WTC11 (cell line): Measurements from ENCODE around the gene SETD9. TPM values are rescaled to one million over a fixed set of nuclear protein-coding genes. Genes with fewer than 3 reads are reported as not detected.

Experiments
- ATAC-seq: fragments of 200-7000 bp; cut with Tn5 transposase; 2 replicates; pipeline ENCODE4 v1.10.0; 2021; ENCODE audit warnings: mild to moderate bottlenecking, moderate library complexity
- CTCF ChIA-PET: fragments of 300-600 bp; sonication (Branson Sonifier 250); formaldehyde crosslinking; loops from one replicate; lab custom pipeline; 2021; ENCODE audit warnings: antibody characterized with exemption; lab: Charles Lee
- POLR2A ChIA-PET: fragments of 350-600 bp; sonication (Branson Sonifier 250); formaldehyde crosslinking; loops from one replicate; lab custom pipeline; 2021; ENCODE audit warnings: antibody characterized with exemption; lab: Charles Lee
- DNase-seq: peaks from one replicate; pipeline ENCODE4 v3.0.0; 2021; ENCODE audit warnings: low spot score
- H3K27ac Mint-ChIP-seq: 2 replicates; pipeline ENCODE4 v1.8.0; 2021; ENCODE audit warnings: mixed read lengths
- H3K27me3 Mint-ChIP-seq: 2 replicates; pipeline ENCODE4 v1.8.0; 2021; ENCODE audit warnings: low read depth, mild to moderate bottlenecking, moderate library complexity, mixed read lengths
- H3K36me3 Mint-ChIP-seq: 2 replicates; pipeline ENCODE4 v1.8.0; 2021; ENCODE audit warnings: mixed read lengths
- H3K4me1 Mint-ChIP-seq: 2 replicates; pipeline ENCODE4 v1.8.0; 2022; ENCODE audit warnings: mixed read lengths
- H3K4me3 Mint-ChIP-seq: 2 replicates; pipeline ENCODE4 v1.8.0; 2021; ENCODE audit warnings: mild to moderate bottlenecking, moderate library complexity, mixed read lengths
- H3K9me3 Mint-ChIP-seq: 2 replicates; pipeline ENCODE4 v1.8.0; 2021; ENCODE audit warnings: mixed read lengths
- ATF1 ChIP-seq: sonication (generic); formaldehyde crosslinking; IDR thresholded peaks from 2 replicates; pipeline ENCODE4 v1.8.1; 2023; ENCODE audit warnings: mild to moderate bottlenecking, moderate library complexity, missing genetic modification reagents
- E2F4 ChIP-seq: sonication (generic); formaldehyde crosslinking; IDR thresholded peaks from 2 replicates; pipeline ENCODE4 v1.8.1; 2022; ENCODE audit warnings: low read depth, mild to moderate bottlenecking, moderate library complexity, missing genetic modification reagents, borderline replicate concordance
- E2F5 ChIP-seq: sonication (generic); formaldehyde crosslinking; IDR thresholded peaks from 2 replicates; pipeline ENCODE4 v1.8.1; 2022; ENCODE audit warnings: mild to moderate bottlenecking, moderate library complexity, missing genetic modification reagents
- ESRRA ChIP-seq: sonication (generic); formaldehyde crosslinking; IDR thresholded peaks from 2 replicates; pipeline ENCODE4 v1.8.1; 2022; ENCODE audit warnings: mild to moderate bottlenecking, missing genetic modification reagents, borderline replicate concordance
- FOXJ3 ChIP-seq: sonication (generic); formaldehyde crosslinking; IDR thresholded peaks from 2 replicates; pipeline ENCODE4 v1.9.0; 2021; ENCODE audit warnings: missing genetic modification reagents, mild to moderate bottlenecking, borderline replicate concordance
- FOXK1 ChIP-seq: sonication (generic); formaldehyde crosslinking; IDR thresholded peaks from 2 replicates; pipeline ENCODE4 v1.8.0; 2022; ENCODE audit warnings: mild to moderate bottlenecking, moderate library complexity, missing genetic modification reagents
- GABPB1 ChIP-seq: sonication (generic); formaldehyde crosslinking; IDR thresholded peaks from 2 replicates; pipeline ENCODE4 v1.8.1; 2023; ENCODE audit warnings: mild to moderate bottlenecking, missing genetic modification reagents
- GTF2I ChIP-seq: fragments of 250-450 bp; sonication (Bioruptor Pico); conservative IDR thresholded peaks from 2 replicates; pipeline ENCODE4 v1.4.0; 2021; ENCODE audit warnings: mild to moderate bottlenecking
- HMGA2 ChIP-seq: fragments of 250-450 bp; sonication (Bioruptor Pico); IDR thresholded peaks from 2 replicates; pipeline ENCODE4 v1.4.0; 2021; ENCODE audit warnings: mild to moderate bottlenecking, moderate library complexity
- IRF1 ChIP-seq: sonication (generic); formaldehyde crosslinking; IDR thresholded peaks from 2 replicates; pipeline ENCODE4 v1.8.0; 2023; ENCODE audit warnings: missing genetic modification reagents
- JAZF1 ChIP-seq: fragments of 250-450 bp; sonication (Bioruptor Pico); IDR thresholded peaks from 2 replicates; pipeline ENCODE4 v1.9.0; 2021; ENCODE audit warnings: moderate library complexity, mild to moderate bottlenecking, inconsistent platforms
- JUN ChIP-seq: sonication (generic); formaldehyde crosslinking; IDR thresholded peaks from 2 replicates; pipeline ENCODE4 v1.8.0; 2023; ENCODE audit warnings: mild to moderate bottlenecking, missing genetic modification reagents
- KAT7 ChIP-seq: sonication (generic); formaldehyde crosslinking; IDR thresholded peaks from 2 replicates; pipeline ENCODE4 v1.8.1; 2023; ENCODE audit warnings: missing genetic modification reagents, mild to moderate bottlenecking, borderline replicate concordance
- MAX ChIP-seq: sonication (generic); formaldehyde crosslinking; IDR thresholded peaks from 2 replicates; pipeline ENCODE4 v1.8.0; 2022; ENCODE audit warnings: mild to moderate bottlenecking, missing genetic modification reagents
- MXD4 ChIP-seq: fragments of 250-450 bp; sonication (Bioruptor Pico); IDR thresholded peaks from 2 replicates; pipeline ENCODE4 v1.8.0; 2021; ENCODE audit warnings: mild to moderate bottlenecking, moderate library complexity, borderline replicate concordance
- NFYB ChIP-seq: sonication (generic); formaldehyde crosslinking; conservative IDR thresholded peaks from 2 replicates; pipeline ENCODE4 v1.8.0; 2022; ENCODE audit warnings: low read depth, missing genetic modification reagents
- PREB ChIP-seq: sonication (generic); formaldehyde crosslinking; IDR thresholded peaks from 2 replicates; pipeline ENCODE4 v1.8.1; 2022; ENCODE audit warnings: mild to moderate bottlenecking, missing genetic modification reagents, moderate library complexity, borderline replicate concordance
- RELA ChIP-seq: sonication (generic); formaldehyde crosslinking; IDR thresholded peaks from 2 replicates; pipeline ENCODE4 v1.8.1; 2022; ENCODE audit warnings: missing genetic modification reagents, mild to moderate bottlenecking, borderline replicate concordance
- SMAD3 ChIP-seq: sonication (generic); formaldehyde crosslinking; IDR thresholded peaks from 2 replicates; pipeline ENCODE4 v1.8.0; 2022; ENCODE audit warnings: missing genetic modification reagents, mild to moderate bottlenecking, borderline replicate concordance
- SP1 ChIP-seq: sonication (generic); formaldehyde crosslinking; conservative IDR thresholded peaks from 2 replicates; pipeline ENCODE4 v1.8.1; 2022; ENCODE audit warnings: missing genetic modification reagents
- ZNF138 ChIP-seq: sonication (generic); formaldehyde crosslinking; conservative IDR thresholded peaks from 2 replicates; pipeline ENCODE4 v1.8.1; 2022; ENCODE audit warnings: mild to moderate bottlenecking, moderate library complexity, missing genetic modification reagents
- ZNF219 ChIP-seq: sonication (generic); formaldehyde crosslinking; IDR thresholded peaks from 2 replicates; pipeline ENCODE4 v1.8.0; 2023; ENCODE audit warnings: missing genetic modification reagents, mild to moderate bottlenecking, borderline replicate concordance
- ZNF232 ChIP-seq: sonication (generic); formaldehyde crosslinking; IDR thresholded peaks from 2 replicates; pipeline ENCODE4 v1.8.0; 2022; ENCODE audit warnings: mild to moderate bottlenecking, missing genetic modification reagents
- ZNF317 ChIP-seq: sonication (generic); formaldehyde crosslinking; IDR thresholded peaks from 2 replicates; pipeline ENCODE4 v1.8.1; 2023; ENCODE audit warnings: low read depth, mild to moderate bottlenecking, moderate library complexity, missing genetic modification reagents, borderline replicate concordance
- ZNF396 ChIP-seq: fragments of 250-450 bp; sonication (Bioruptor Pico); IDR thresholded peaks from 2 replicates; pipeline ENCODE4 v1.8.0; 2021; ENCODE audit warnings: mild to moderate bottlenecking, moderate library complexity, borderline replicate concordance
- ZNF423 ChIP-seq: fragments of 250-450 bp; sonication (Bioruptor Pico); IDR thresholded peaks from 2 replicates; pipeline ENCODE4 v2.1.2; 2022; ENCODE audit warnings: mild to moderate bottlenecking, moderate library complexity
- ZNF671 ChIP-seq: fragments of 250-450 bp; sonication (Bioruptor Pico); IDR thresholded peaks from 2 replicates; pipeline ENCODE4 v1.8.0; 2021; ENCODE audit warnings: mild to moderate bottlenecking
- total RNA-seq: library from RNA; stranded (reverse); gene quantifications from 3 replicates; pipeline ENCODE4 v1.2.3, GENCODE V29; 2021
- TF ChIP-seq, protein P1 (sequence below): sonication (generic); formaldehyde crosslinking; conservative IDR thresholded peaks from 2 replicates; pipeline ENCODE4 v1.8.1; 2023; ENCODE audit warnings: mild to moderate bottlenecking, low read depth, missing genetic modification reagents, moderate library complexity
- TF ChIP-seq, protein P2 (sequence below): fragments of 250-450 bp; sonication (Bioruptor Pico); IDR thresholded peaks from 2 replicates; pipeline ENCODE4 v2.1.2; 2022; ENCODE audit warnings: mild to moderate bottlenecking, moderate library complexity

Gene SETD9
- total RNA-seq, 1 experiment from 2014 or later, result 6.7 TPM

DNA sequence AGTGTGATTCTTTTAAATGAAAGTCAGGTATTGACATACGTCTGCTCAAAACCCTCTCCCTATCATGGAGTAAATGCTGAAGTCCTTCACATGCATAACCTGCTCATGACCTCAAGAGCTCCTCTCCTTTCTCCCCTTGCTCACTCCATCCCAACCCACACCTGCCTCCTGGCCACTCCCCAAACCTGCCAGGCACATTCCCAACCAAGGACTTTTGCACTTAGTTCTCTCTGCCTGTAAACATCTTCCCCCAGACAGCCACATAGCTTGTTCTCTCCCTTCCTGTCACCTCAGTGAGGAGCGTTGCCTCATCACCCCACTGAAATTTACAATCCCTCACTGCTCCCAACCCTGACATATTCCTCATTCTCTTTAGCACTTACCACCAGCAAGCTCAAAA, 8.7 kb downstream of the SETD9 start:
- DNase-seq, result peak; percentile 15
- peak; percentile 91 for ATAC-seq
- POLR2A ChIA-PET, result interaction anchor here (0.5 to 1.6 kb wide), 4 partner anchors 8 to 255 kb away, joined by 6 to 13 read pairs (median 6); partner anchors contain the start of genes GPBP1 and SETD9

GRCh38 chr5:56919942-56920662, 10.7 kb downstream of the SETD9 start:
- H3K9me3 Mint-ChIP-seq, result peaks cover 25% of the 10 kb centered on the region
- ChIA-PET POLR2A (no interaction called here), CTCF (interaction anchor here (0.6 kb wide), 1 partner anchor 222 kb away, joined by 3 read pairs; no protein-coding TSS in a partner anchor)
- no peak overlapping the region for H3K27ac Mint-ChIP-seq
- DNase-seq, result no peak
- H3K4me3 Mint-ChIP-seq, result no peak overlapping the region
- TF ChIP-seq, protein P1, sequence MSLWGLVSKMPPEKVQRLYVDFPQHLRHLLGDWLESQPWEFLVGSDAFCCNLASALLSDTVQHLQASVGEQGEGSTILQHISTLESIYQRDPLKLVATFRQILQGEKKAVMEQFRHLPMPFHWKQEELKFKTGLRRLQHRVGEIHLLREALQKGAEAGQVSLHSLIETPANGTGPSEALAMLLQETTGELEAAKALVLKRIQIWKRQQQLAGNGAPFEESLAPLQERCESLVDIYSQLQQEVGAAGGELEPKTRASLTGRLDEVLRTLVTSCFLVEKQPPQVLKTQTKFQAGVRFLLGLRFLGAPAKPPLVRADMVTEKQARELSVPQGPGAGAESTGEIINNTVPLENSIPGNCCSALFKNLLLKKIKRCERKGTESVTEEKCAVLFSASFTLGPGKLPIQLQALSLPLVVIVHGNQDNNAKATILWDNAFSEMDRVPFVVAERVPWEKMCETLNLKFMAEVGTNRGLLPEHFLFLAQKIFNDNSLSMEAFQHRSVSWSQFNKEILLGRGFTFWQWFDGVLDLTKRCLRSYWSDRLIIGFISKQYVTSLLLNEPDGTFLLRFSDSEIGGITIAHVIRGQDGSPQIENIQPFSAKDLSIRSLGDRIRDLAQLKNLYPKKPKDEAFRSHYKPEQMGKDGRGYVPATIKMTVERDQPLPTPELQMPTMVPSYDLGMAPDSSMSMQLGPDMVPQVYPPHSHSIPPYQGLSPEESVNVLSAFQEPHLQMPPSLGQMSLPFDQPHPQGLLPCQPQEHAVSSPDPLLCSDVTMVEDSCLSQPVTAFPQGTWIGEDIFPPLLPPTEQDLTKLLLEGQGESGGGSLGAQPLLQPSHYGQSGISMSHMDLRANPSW (CRISPR knock-in tag), result no peak
- no peak for TF ChIP-seq KAT7 (CRISPR knock-in tag)
- TF ChIP-seq HMGA2 (CRISPR knock-in tag), result no peak
- no peak for TF ChIP-seq ZNF396 (CRISPR knock-in tag)
- no peak for TF ChIP-seq GTF2I (CRISPR knock-in tag)
- TF ChIP-seq FOXJ3 (CRISPR knock-in tag), result no peak
- no peak for TF ChIP-seq ZNF232 (CRISPR knock-in tag)
- TF ChIP-seq IRF1 (CRISPR knock-in tag), result no peak
- no peak for TF ChIP-seq MAX (CRISPR knock-in tag)
- TF ChIP-seq ATF1, result no peak
- TF ChIP-seq FOXK1 (CRISPR knock-in tag), result no peak
- TF ChIP-seq ZNF671 (CRISPR knock-in tag), result no peak
- peaks cover 38% of the 10 kb centered on the region for H3K36me3 Mint-ChIP-seq
- no peaks in the 10 kb centered on the region for H3K27me3 Mint-ChIP-seq
- ATAC-seq, result no peak
- H3K4me1 Mint-ChIP-seq, result peaks cover 10% of the 10 kb centered on the region

More for the DNA sequence above, 8.7 kb downstream of the SETD9 start:
- Mint-ChIP-seq H3K27me3 (no peaks in the 10 kb centered on the region), H3K4me1 (peaks cover 10% of the 10 kb centered on the region), H3K9me3 (peaks cover 7% of the 10 kb centered on the region), H3K4me3 (no peak overlapping the region), H3K27ac (peak overlapping the region; percentile 79), H3K36me3 (peaks cover 20% of the 10 kb centered on the region)
- no peak for TF ChIP-seq ZNF232 (CRISPR knock-in tag)
- TF ChIP-seq JAZF1 (CRISPR knock-in tag), result no peak
- no peak for TF ChIP-seq RELA (CRISPR knock-in tag)
- no peak for TF ChIP-seq E2F4 (CRISPR knock-in tag)
- no peak for TF ChIP-seq NFYB (CRISPR knock-in tag)
- no peak for TF ChIP-seq MXD4 (CRISPR knock-in tag)
- no peak for TF ChIP-seq ZNF317 (CRISPR knock-in tag)
- no peak for TF ChIP-seq FOXK1 (CRISPR knock-in tag)
- TF ChIP-seq PREB, result no peak
- TF ChIP-seq, protein P2, sequence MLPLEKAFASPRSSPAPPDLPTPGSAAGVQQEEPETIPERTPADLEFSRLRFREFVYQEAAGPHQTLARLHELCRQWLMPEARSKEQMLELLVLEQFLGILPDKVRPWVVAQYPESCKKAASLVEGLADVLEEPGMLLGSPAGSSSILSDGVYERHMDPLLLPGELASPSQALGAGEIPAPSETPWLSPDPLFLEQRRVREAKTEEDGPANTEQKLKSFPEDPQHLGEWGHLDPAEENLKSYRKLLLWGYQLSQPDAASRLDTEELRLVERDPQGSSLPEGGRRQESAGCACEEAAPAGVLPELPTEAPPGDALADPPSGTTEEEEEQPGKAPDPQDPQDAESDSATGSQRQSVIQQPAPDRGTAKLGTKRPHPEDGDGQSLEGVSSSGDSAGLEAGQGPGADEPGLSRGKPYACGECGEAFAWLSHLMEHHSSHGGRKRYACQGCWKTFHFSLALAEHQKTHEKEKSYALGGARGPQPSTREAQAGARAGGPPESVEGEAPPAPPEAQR (CRISPR knock-in tag), result no peak
- no peak for TF ChIP-seq JUN
- no peak for TF ChIP-seq SP1 (CRISPR knock-in tag)
- TF ChIP-seq SMAD3 (CRISPR knock-in tag), result no peak
- no peak for TF ChIP-seq ZNF219
- TF ChIP-seq ZNF423, result no peak
- TF ChIP-seq ZNF138 (CRISPR knock-in tag), result no peak
- no peak for TF ChIP-seq ESRRA (CRISPR knock-in tag)
- TF ChIP-seq GABPB1 (CRISPR knock-in tag), result no peak
- TF ChIP-seq E2F5 (CRISPR knock-in tag), result no peak
- CTCF ChIA-PET, result interaction anchor here (0.5 to 1.4 kb wide), 5 partner anchors 17 to 647 kb away, joined by 3 to 6 read pairs (median 5); no protein-coding TSS in a partner anchor
